GM12875 (cell line): Measurements from ENCODE around the gene PSMB7.

Source experiments
- H3K4me3 ChIP-seq: one replicate; pipeline ENCODE4 v1.5.1; 2011; ENCODE audit warnings: low read depth, low read length, control low read depth
- TF ChIP-seq, protein P1 (sequence below): IDR thresholded peaks from 2 replicates; pipeline ENCODE4 v1.5.1; 2011; ENCODE audit warnings: low read depth, mild to moderate bottlenecking, control low read depth, inconsistent platforms, low read length, moderate library complexity, borderline replicate concordance; ENCODE audit not compliant: insufficient read depth

The PSMB7 gene

DNA sequence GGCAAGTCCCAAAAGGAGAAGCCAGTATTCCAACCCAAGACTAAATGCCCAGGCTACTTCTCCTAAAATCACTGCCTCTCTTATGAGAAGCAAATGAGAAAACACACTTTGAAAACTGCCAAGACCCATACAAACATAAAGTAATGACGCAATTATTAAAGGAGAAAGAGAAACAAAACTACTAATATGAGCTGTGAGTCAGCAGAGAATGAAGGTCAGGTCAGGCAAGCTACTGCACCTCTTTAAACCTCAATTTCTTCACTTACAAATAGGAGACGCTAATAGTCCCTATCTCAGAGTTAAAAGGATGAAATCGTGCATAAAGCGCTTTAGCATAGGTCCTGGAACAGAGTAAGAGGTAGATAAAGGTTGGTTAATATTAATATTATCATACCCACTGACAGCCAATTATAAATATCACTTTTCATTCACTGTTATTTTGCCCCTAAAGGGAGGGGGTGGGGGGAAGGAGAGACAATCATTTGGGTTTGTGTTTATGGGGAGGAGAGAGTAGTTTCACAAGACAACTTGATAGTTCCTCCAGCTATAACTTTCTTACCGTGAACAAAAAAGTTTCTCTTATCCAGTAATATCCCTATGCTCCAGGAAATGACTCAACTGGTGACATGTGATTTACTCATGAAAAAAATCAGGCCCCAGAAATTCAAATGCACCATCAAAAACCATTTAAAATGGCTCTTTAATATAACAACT is 3.6 kb downstream of the PSMB7 start:
- TF ChIP-seq, protein P1, sequence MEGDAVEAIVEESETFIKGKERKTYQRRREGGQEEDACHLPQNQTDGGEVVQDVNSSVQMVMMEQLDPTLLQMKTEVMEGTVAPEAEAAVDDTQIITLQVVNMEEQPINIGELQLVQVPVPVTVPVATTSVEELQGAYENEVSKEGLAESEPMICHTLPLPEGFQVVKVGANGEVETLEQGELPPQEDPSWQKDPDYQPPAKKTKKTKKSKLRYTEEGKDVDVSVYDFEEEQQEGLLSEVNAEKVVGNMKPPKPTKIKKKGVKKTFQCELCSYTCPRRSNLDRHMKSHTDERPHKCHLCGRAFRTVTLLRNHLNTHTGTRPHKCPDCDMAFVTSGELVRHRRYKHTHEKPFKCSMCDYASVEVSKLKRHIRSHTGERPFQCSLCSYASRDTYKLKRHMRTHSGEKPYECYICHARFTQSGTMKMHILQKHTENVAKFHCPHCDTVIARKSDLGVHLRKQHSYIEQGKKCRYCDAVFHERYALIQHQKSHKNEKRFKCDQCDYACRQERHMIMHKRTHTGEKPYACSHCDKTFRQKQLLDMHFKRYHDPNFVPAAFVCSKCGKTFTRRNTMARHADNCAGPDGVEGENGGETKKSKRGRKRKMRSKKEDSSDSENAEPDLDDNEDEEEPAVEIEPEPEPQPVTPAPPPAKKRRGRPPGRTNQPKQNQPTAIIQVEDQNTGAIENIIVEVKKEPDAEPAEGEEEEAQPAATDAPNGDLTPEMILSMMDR = no peak
- no peak overlapping the region for H3K4me3 ChIP-seq

DNA sequence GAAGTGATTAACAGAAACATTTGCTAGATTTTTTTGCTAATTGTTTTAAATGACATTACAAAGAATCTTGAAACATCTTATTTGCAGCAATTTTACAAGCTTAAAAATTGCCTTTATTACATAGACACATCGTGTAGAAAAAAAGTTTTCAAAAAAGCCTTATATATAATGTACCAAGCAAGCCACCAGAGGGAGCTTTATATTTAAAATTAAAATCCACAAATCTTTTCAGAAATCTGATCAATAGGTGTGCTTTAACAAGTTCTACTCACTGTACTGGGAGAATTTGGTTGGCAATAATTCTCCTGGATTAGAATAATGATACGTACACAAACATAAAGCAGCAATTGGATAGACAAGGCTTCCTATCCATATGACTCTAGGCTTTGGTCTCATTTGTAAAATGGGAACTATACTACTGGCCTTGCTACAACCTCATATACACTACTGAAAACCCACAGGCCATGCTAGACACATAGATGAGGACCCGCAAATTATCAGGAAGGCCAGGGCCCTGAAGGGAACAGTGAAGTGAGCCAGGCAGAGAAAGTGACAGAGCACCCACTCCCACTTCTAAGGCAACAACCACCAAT is 4.8 kb downstream of the PSMB7 start:
- TF ChIP-seq, protein P1 = no peak
- H3K4me3 ChIP-seq = no peak overlapping the region

DNA sequence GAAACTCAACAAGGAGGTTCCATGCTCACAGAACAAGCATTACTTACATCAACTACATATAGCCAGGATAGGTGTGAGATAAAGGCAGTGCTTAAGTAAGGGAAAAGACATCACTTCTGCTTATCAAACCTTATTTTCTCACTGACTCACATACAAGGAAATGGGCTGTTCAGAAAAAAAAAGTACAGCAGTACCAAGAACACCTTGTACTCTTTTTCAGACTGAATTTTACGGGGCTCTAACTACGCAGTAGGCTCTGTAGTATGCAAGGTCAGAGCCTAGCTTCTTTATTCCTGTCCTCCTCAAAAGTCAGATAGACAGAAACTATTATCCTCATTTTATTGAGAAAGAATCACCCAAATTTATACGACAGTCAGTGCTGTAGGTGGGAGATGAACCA is 5.8 kb downstream of the PSMB7 start:
- H3K4me3 ChIP-seq = no peak overlapping the region

DNA sequence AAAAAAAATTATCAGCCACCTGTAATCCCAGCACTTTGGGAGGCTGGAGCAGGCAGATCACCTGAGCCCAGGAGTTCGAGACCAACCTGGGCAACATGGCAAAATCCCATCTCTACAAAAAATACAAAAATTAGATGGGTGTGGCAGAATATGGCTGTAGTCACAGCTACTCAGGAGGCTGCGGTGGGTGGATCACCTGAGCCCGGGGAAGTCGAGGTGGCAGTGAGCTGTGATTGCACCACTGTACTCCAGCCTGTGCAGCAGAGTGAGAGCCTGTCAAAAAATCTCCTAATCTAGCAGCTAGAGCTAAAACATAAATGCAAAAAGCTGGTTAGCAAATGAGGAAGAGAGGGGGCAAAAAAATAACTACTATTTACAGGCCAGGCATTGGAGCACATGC is 12.0 kb downstream of the PSMB7 start:
- TF ChIP-seq, protein P1 = no peak
- no peak overlapping the region for H3K4me3 ChIP-seq

More for the DNA sequence above, 5.8 kb downstream of the PSMB7 start:
- TF ChIP-seq, protein P1 = no peak

DNA sequence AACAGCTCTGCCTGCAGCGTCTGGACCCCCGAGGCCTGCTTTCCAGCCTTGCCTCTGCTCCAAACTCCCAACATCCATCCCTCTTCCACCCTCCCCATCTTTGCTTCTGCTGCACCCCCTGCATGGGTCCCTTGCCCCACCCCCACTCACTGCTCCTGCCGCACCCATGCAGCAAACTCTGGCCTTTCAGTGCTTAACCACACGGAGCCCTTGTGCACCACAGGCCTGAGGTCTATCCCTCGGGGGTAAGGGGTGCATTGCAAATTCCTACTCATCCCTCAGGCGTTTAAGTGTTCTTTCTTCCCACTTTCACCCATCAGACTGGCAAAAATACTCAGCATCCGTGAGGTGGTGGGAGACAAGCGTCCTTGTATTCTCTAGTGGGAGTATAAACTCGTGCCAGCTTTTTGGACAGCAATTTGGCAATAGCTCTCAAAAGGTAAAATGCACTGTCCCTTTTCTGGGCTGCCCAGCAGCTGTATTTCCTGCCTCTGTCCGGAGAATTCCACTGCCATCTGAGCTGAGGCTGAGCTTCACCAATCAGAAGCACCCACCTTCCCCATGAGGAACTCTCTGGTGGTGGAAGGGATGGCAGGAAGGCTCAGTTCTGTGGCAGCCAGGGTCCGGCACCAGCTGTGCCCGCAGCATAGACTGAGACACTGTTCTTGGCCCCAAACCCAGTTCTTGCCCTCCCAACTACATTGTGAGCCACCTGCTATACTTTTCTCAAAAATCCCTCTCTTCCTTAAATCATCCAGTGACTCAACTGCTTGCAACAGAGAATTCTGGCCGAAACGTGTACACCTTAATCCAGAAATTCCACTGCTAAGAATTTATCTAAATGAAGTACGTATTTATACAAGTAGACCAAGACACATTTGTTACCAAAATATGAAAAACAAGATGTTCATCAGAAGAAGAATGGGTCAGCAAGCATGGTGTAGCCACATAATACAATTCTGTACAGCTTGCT is 15.0 kb downstream of the PSMB7 start:
- TF ChIP-seq, protein P1 = no peak
- no peak overlapping the region for H3K4me3 ChIP-seq

DNA sequence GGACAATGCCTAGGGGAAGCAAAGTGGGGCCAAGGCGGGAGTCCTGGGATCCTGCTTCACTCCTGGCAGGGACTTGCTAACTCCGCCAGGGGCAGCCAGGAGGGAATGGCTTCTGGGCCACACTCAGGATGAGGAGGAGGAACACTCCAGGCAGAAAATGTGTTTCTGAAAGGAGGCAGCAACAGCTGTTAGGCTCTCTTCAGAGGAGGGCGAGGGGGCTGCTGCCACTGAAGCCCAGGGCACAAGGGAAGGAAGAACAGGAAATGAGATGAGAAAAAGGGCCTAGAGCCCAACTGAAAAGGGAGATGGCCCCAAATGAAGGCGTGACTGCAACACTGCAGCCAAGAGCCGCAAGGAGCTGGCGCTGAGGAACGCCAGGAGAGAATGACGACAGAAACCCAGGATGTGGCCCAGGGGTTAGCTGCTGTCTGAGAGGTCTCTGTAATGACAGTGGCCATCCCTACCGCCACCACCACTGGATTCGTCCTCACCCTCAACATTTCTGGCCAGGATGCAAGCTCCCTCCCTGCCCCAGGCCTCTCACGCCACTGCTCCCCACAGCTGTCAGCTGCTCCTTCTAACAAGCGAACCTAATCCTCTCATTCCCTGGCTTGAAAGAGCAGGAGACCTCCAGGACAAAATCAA is 15.8 kb downstream of the PSMB7 start:
- TF ChIP-seq, protein P1 = no peak
- no peak overlapping the region for H3K4me3 ChIP-seq
